Thymus (tissue), 11 donors: ENCODE data around the gene CPT1B. TPM values are rescaled to one million over a fixed set of nuclear protein-coding genes. Genes with fewer than 3 reads are reported as not detected.
"Not testable (repeated sequence)": the region's sequence is repeated elsewhere in the genome, so short reads cannot be mapped to it uniquely, and the experiment has no call there.

Experiments used
- DNase-seq, 9 donors: peaks; one replicate each; pipeline ENCODE4 v3.0.0-alpha.2; 2013; ENCODE audit warnings: low spot score in 9 of 9, low read depth in 6 of 9, missing footprints in 1 of 9
- H3K27ac ChIP-seq, 2 donors: one replicate each; pipeline ENCODE4 v1.5.1; 2013; ENCODE audit warnings: control low read depth in 1 of 2, low read depth in 1 of 2, low read length in 1 of 2, mild to moderate bottlenecking in 1 of 2, moderate library complexity in 1 of 2
- H3K27me3 ChIP-seq, 2 donors: one replicate each; pipeline ENCODE4 v1.5.1; 2013; ENCODE audit warnings: low read length in 1 of 2; ENCODE audit not compliant: control insufficient read depth in 2 of 2, insufficient read depth in 1 of 2
- H3K36me3 ChIP-seq, 2 donors: one replicate each; pipeline ENCODE4 v1.5.1; 2013; ENCODE audit warnings: low read length in 1 of 2, mild to moderate bottlenecking in 1 of 2, moderate library complexity in 1 of 2; ENCODE audit not compliant: control insufficient read depth in 2 of 2, insufficient read depth in 2 of 2
- H3K4me1 ChIP-seq, 2 donors: one replicate each; pipeline ENCODE4 v1.5.1; 2013; ENCODE audit warnings: low read length in 2 of 2; ENCODE audit not compliant: control insufficient read depth in 2 of 2, insufficient read depth in 2 of 2
- H3K4me3 ChIP-seq, 2 donors: one replicate each; pipeline ENCODE4 v1.5.1; 2013; ENCODE audit warnings: low read length in 2 of 2, control low read depth in 1 of 2, mild to moderate bottlenecking in 1 of 2
- H3K9me3 ChIP-seq, 2 donors: one replicate each; pipeline ENCODE4 v1.5.1; 2013; ENCODE audit warnings: low read length in 1 of 2, mild to moderate bottlenecking in 1 of 2; ENCODE audit not compliant: control insufficient read depth in 2 of 2, insufficient read depth in 1 of 2
- WGBS: extraction: QIAGEN DNeasy Blood & Tissue Kit; methylation state at CpG from one replicate; pipeline ENCODE4 v1.1.7; 2013; 5-methylcytosine and 5-hydroxymethylcytosine counted together
- polyA plus RNA-seq: library from polyadenylated mRNA; stranded (reverse); fragments of 200-250 nt; gene quantifications from one replicate; pipeline ENCODE4 v1.2.3, GENCODE V29; 2013
- total RNA-seq: library from RNA; stranded (reverse); fragments of 120-200 nt; gene quantifications from one replicate; pipeline ENCODE4 v1.2.4, GENCODE V29; 2013
- donor health status: healthy.

Gene CPT1B
- total and polyA plus RNA-seq, 2 donors: 8.5 to 74.1 TPM

DNA sequence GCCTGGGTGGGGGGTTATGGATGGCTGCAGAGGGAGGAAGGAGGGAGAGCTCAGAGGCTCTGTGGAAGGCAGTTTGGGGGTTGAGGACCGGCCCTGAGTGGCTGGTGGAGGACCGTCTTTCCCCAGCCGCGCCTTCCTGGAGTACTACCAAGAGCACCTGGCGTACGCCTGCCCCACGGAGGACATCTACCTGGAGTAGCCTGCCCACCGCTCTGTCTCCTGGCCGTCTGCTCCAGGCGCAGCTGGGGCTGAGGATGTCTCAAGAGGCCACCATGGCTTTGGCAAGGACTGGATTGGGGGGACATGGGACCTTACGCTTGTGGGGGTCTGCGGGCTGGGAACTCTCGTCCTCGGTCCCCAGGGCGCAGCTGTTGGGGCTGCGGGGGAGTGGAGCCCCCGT, 32.4 kb upstream of the CPT1B start:
- peaks cover 6 to 78% of the 10 kb centered on the region in 2 donors for H3K27me3 ChIP-seq
- no peak for DNase-seq
- H3K27ac ChIP-seq: no peak overlapping the region
- no peaks in the 10 kb centered on the region for H3K4me1 ChIP-seq
- no peak overlapping the region for H3K4me3 ChIP-seq
- no peaks in the 10 kb centered on the region for H3K9me3 ChIP-seq
- 93% methylated on average over 17 of the region's 17 CpGs for WGBS
- no peaks in the 10 kb centered on the region for H3K36me3 ChIP-seq

DNA sequence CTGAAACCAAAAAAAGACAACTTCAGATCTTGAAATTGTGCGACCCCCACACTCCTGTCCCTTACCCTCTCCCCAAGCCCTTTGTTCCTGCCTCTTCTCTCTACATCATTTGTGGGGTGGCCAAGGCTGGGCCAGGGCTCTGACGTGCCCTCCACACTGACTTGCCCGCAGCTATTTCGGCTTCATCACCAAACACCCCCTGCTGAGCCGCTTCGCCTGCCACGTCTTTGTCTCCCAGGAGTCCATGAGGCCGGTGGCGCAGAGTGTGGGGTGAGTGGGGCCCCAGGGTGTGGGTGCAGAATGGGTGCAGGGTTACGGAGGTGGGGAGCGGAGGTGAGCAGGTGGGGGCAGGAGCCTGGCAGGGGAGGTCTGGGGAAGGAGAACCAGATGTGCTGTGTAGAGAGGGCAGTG, 31.8 kb upstream of the CPT1B start:
- H3K4me3 ChIP-seq: no peak overlapping the region
- peaks cover 10 to 82% of the 10 kb centered on the region in 2 donors for H3K27me3 ChIP-seq
- H3K36me3 ChIP-seq: no peaks in the 10 kb centered on the region
- no peaks in the 10 kb centered on the region for H3K4me1 ChIP-seq
- DNase-seq: no peak
- H3K27ac ChIP-seq: no peak overlapping the region
- 94% methylated on average over 11 of the region's 11 CpGs for WGBS
- no peaks in the 10 kb centered on the region for H3K9me3 ChIP-seq

DNA sequence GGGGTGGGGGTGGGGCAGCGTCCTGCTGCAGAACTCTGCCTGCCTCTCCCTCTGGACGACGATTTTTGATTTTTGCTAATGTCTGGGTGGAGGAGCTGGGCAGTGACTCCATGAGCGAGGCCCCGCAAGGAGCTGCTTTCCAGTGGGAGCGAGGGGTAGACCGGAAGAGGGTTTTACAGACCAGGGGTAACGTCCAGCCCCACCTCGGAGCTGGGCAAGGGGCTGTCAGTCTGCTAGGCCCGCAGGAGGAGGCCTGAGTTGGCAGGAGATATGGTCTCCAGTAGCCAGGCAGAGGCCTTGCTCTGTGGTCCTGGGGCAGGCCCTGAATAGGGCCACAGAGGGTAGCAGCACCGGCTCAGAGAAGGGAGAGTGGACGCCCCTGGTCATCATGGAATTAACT, 31.4 kb upstream of the CPT1B start:
- no peak for DNase-seq
- Histone ChIP-seq H3K4me1 (no peaks in the 10 kb centered on the region), H3K36me3 (no peaks in the 10 kb centered on the region), H3K4me3 (no peak overlapping the region), H3K27ac (no peak overlapping the region), H3K27me3 (peaks cover 15 to 86% of the 10 kb centered on the region in 2 donors), H3K9me3 (no peaks in the 10 kb centered on the region)
- WGBS: 93% methylated on average over 12 of the region's 12 CpGs

- Histone ChIP-seq H3K27ac (no peak overlapping the region), H3K27me3 (peaks cover 21 to 88% of the 10 kb centered on the region in 2 donors)
Observed at GRCh38 chr22:50608996-50609395, 30.8 kb upstream of the CPT1B start.

DNA sequence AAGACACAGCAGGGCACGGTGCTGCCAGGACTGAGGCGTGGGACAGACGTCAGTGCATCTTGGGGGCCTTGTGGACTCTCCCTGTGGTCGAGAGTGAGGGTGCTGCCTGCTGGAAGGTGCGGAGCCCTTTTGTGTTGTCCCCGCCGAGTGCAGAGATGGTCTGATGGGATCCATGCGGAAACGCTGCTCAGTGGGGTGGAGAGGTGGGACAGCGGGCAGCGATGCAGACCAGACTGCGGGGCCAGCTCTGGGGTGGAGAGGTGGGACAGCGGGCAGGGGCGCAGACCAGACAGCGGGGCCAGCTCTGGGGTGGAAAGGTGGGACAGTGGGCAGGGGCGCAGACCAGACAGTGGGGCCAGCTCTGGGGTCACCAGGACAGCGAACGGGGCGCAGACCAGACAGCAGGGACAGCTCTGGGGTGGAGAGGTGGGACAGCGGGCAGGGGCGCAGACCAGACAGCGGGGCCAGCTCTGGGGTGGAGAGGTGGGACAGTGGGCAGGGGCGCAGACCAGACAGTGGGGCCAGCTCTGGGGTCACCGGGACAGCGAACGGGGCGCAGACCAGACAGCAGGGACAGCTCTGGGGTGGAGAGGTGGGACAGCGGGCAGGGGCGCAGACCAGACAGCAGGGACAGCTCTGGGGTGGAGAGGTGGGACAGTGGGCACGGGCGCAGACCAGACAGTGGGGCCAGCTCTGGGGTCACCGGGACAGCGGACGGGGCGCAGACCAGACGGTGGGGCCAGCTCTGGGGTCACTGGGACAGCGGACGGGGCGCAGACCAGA, 30.0 kb upstream of the CPT1B start:
- not testable (repeated sequence) for H3K4me3 ChIP-seq, DNase-seq, H3K27ac ChIP-seq, H3K9me3 ChIP-seq, H3K4me1 ChIP-seq, H3K36me3 ChIP-seq
- 91% methylated on average over 39 of the region's 39 CpGs for WGBS
- peaks cover 28 to 90% of the 10 kb centered on the region in 2 donors for H3K27me3 ChIP-seq

More at GRCh38 chr22:50608996-50609395, 30.8 kb upstream of the CPT1B start:
- Histone ChIP-seq H3K36me3 (no peaks in the 10 kb centered on the region), H3K4me3 (no peak overlapping the region), H3K4me1 (no peaks in the 10 kb centered on the region), H3K9me3 (no peaks in the 10 kb centered on the region)
- DNase-seq: no peak
- 96% methylated on average over 10 of the region's 10 CpGs for WGBS

DNA sequence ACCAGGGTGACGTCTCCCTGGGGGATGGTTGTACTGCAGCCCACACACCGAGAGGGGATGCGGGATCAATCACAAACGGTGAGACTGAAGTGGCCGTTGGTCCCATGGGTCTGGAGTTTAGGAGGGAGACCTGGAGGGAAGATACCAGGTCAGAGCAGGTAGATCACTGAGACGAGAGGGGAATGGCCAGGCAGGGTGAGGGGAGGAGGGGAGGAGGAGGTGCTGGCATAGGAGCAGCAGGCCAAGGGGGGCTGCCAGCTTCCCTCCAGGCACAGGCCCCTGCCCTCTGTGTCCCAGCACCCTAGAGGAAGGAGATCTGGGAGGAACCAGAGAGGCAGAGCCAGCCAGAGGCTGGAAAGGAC, 29.4 kb upstream of the CPT1B start:
- H3K27ac ChIP-seq: no peak overlapping the region
- DNase-seq: no peak
- H3K4me1 ChIP-seq: no peaks in the 10 kb centered on the region
- H3K27me3 ChIP-seq: peaks cover 34 to 90% of the 10 kb centered on the region in 2 donors
- WGBS: 78% methylated on average over 6 of the region's 6 CpGs
- no peaks in the 10 kb centered on the region for H3K36me3 ChIP-seq
- H3K9me3 ChIP-seq: no peaks in the 10 kb centered on the region
- no peak overlapping the region for H3K4me3 ChIP-seq

GRCh38 chr22:50606946-50607658, 28.9 kb upstream of the CPT1B start:
- Histone ChIP-seq H3K27ac (no peak overlapping the region), H3K4me3 (no peak overlapping the region), H3K4me1 (no peaks in the 10 kb centered on the region), H3K9me3 (no peaks in the 10 kb centered on the region), H3K27me3 (peaks cover 40 to 90% of the 10 kb centered on the region in 2 donors), H3K36me3 (no peaks in the 10 kb centered on the region)
- DNase-seq: no peak
- WGBS: 91% methylated on average over 18 of the region's 18 CpGs

GRCh38 chr22:50606165-50606945, 28.1 kb upstream of the CPT1B start:
- no peaks in the 10 kb centered on the region for H3K4me1 ChIP-seq
- H3K27ac ChIP-seq: no peak overlapping the region
- H3K9me3 ChIP-seq: no peaks in the 10 kb centered on the region
- H3K36me3 ChIP-seq: no peaks in the 10 kb centered on the region
- H3K27me3 ChIP-seq: peaks cover 47 to 91% of the 10 kb centered on the region in 2 donors
- DNase-seq: no peak
- H3K4me3 ChIP-seq: no peak overlapping the region
- WGBS: 81% methylated on average over 19 of the region's 19 CpGs

- Histone ChIP-seq H3K4me1 (no peaks in the 10 kb centered on the region), H3K36me3 (no peaks in the 10 kb centered on the region), H3K27ac (no peak overlapping the region), H3K9me3 (no peaks in the 10 kb centered on the region), H3K4me3 (no peak overlapping the region), H3K27me3 (peaks cover 54 to 90% of the 10 kb centered on the region in 2 donors)
- 87% methylated on average over 20 of the region's 20 CpGs for WGBS
- no peak for DNase-seq
Observed at GRCh38 chr22:50605613-50606074, 27.4 kb upstream of the CPT1B start.
